Measurements from ENCODE around the gene SLC39A11. TPM values are rescaled to one million over a fixed set of nuclear protein-coding genes. Genes with fewer than 3 reads are reported as not detected.
A peak's percentile ranks its signal among the peaks of the same experiment; 100 is the strongest.
"Not testable (repeated sequence)": the region's sequence is repeated elsewhere in the genome, so short reads cannot be mapped to it uniquely, and the experiment has no call there.

The SLC39A11 gene
- total RNA-seq, 1 donor from 2014 or later: 13.2 TPM

DNA sequence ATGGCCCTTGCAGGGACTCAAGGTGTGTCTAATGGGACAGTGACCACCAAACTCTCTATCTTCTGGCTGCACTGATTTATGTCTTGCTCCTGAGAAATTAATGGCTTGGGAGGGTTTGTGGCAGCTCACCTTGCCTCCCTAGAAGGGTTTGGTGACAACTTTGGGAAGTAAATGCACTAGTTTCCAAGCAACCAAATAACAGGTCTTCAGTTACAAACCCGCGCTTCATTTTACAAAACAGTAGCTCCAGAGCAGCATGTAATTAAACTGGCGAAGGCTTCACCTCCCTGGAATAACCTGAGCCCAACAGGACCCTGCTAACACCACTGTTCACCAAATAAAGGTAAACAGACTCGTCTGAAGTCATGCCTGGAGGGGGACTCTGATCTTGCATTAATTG, 318.3 kb downstream of the SLC39A11 start:
- H3K27ac Mint-ChIP-seq (ENCODE audit: unreplicated experiment): no peak overlapping the region
- H3K4me3 Mint-ChIP-seq (ENCODE audit: unreplicated experiment): no peak overlapping the region
- no peaks in the 10 kb centered on the region for H3K9me3 Mint-ChIP-seq (ENCODE audit: unreplicated experiment)
- peaks cover 5% of the 10 kb centered on the region for H3K27me3 Mint-ChIP-seq (ENCODE audit: unreplicated experiment)
- no peak for DNase-seq (ENCODE audit: low spot score)
- TF ChIP-seq, protein P1, sequence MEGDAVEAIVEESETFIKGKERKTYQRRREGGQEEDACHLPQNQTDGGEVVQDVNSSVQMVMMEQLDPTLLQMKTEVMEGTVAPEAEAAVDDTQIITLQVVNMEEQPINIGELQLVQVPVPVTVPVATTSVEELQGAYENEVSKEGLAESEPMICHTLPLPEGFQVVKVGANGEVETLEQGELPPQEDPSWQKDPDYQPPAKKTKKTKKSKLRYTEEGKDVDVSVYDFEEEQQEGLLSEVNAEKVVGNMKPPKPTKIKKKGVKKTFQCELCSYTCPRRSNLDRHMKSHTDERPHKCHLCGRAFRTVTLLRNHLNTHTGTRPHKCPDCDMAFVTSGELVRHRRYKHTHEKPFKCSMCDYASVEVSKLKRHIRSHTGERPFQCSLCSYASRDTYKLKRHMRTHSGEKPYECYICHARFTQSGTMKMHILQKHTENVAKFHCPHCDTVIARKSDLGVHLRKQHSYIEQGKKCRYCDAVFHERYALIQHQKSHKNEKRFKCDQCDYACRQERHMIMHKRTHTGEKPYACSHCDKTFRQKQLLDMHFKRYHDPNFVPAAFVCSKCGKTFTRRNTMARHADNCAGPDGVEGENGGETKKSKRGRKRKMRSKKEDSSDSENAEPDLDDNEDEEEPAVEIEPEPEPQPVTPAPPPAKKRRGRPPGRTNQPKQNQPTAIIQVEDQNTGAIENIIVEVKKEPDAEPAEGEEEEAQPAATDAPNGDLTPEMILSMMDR (IDR thresholded peaks at IDR 0.05; ENCODE audit: unreplicated experiment): no peak
- H3K4me1 Mint-ChIP-seq (ENCODE audit: unreplicated experiment): no peaks in the 10 kb centered on the region
- H3K36me3 Mint-ChIP-seq (ENCODE audit: low read depth, unreplicated experiment): no peaks in the 10 kb centered on the region

DNA sequence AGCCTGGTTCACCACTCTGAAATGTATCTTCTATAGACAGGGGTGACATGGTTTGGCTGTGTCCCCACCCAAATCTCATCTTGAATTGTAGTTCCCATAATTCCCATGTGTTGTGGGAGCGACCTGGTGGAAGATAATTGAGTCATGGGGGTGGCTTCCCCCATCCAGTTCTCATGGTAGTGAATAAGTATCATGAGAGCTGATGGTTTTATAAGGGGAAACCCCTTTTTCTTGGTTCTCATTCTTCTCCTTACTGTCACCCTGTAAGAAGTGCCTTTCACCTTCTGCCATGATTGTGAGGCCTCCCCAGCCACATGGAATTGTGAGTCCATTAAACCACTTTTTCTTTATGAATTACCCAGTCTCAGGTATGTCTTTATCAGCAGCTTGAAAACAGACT, 319.3 kb downstream of the SLC39A11 start:
- not testable (repeated sequence) for H3K27me3 Mint-ChIP-seq (ENCODE audit: unreplicated experiment)

DNA sequence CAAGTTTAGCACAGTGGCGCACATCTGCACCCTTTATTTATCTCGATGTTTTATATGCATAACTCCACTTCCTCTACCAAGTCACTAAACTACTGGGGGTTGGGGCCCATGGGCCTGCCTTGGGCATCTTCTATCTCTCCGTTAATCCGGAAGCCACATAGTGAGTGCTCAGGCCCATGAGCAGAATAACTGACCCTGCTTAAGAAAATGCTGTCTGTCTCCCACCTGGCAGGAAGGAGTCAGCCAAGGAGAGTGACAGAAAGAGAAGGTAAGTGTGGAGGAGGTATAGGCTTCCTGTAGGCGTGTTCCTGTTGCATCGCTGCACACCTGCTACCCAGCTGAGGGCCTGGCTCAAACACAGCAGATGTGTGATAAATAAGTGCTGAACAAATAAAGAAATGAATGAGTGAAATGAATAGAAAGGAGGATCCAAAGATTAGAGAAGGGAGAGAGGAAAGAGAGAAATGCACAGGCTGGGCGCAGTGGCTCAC, 320.1 kb downstream of the SLC39A11 start:
- H3K27me3 Mint-ChIP-seq (ENCODE audit: unreplicated experiment): peaks cover 9% of the 10 kb centered on the region
- no peaks in the 10 kb centered on the region for H3K9me3 Mint-ChIP-seq (ENCODE audit: unreplicated experiment)
- H3K4me1 Mint-ChIP-seq (ENCODE audit: unreplicated experiment): no peaks in the 10 kb centered on the region
- no peak for DNase-seq (ENCODE audit: low spot score)
- H3K27ac Mint-ChIP-seq (ENCODE audit: unreplicated experiment): no peak overlapping the region
- no peaks in the 10 kb centered on the region for H3K36me3 Mint-ChIP-seq (ENCODE audit: low read depth, unreplicated experiment)
- TF ChIP-seq, protein P1 (IDR thresholded peaks at IDR 0.05; ENCODE audit: unreplicated experiment): no peak
- no peak overlapping the region for H3K4me3 Mint-ChIP-seq (ENCODE audit: unreplicated experiment)

More for the DNA sequence above, 319.3 kb downstream of the SLC39A11 start:
- H3K27ac Mint-ChIP-seq (ENCODE audit: unreplicated experiment); DNase-seq (ENCODE audit: low spot score); H3K4me1 Mint-ChIP-seq (ENCODE audit: unreplicated experiment); H3K36me3 Mint-ChIP-seq (ENCODE audit: low read depth, unreplicated experiment); H3K4me3 Mint-ChIP-seq (ENCODE audit: unreplicated experiment); H3K9me3 Mint-ChIP-seq (ENCODE audit: unreplicated experiment): not testable (repeated sequence)

DNA sequence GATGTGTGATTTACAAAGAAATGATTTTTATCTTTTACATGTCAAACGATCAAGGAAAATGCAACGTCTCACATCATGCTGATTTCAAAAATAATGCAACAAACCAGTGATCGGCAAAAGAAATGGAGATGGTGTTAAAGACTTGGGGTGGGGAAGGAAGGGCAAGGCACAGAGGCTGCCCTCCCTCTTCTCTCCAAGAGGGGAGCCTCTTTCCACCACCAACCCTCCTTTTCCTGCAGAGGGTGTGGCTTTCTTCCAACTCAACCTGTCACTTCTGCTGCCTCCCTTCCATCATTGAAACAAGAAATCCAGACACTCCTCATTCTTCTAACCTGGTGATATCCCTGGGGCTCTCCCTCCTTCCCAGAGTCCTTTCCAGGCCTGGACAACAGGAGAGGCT, 320.8 kb downstream of the SLC39A11 start:
- H3K4me3 Mint-ChIP-seq (ENCODE audit: unreplicated experiment): no peak overlapping the region
- H3K27ac Mint-ChIP-seq (ENCODE audit: unreplicated experiment): no peak overlapping the region
- H3K4me1 Mint-ChIP-seq (ENCODE audit: unreplicated experiment): no peaks in the 10 kb centered on the region
- TF ChIP-seq, protein P1 (IDR thresholded peaks at IDR 0.05; ENCODE audit: unreplicated experiment): no peak
- no peak for DNase-seq (ENCODE audit: low spot score)
- peaks cover 6% of the 10 kb centered on the region for H3K36me3 Mint-ChIP-seq (ENCODE audit: low read depth, unreplicated experiment)
- peaks cover 11% of the 10 kb centered on the region for H3K27me3 Mint-ChIP-seq (ENCODE audit: unreplicated experiment)
- no peaks in the 10 kb centered on the region for H3K9me3 Mint-ChIP-seq (ENCODE audit: unreplicated experiment)

DNA sequence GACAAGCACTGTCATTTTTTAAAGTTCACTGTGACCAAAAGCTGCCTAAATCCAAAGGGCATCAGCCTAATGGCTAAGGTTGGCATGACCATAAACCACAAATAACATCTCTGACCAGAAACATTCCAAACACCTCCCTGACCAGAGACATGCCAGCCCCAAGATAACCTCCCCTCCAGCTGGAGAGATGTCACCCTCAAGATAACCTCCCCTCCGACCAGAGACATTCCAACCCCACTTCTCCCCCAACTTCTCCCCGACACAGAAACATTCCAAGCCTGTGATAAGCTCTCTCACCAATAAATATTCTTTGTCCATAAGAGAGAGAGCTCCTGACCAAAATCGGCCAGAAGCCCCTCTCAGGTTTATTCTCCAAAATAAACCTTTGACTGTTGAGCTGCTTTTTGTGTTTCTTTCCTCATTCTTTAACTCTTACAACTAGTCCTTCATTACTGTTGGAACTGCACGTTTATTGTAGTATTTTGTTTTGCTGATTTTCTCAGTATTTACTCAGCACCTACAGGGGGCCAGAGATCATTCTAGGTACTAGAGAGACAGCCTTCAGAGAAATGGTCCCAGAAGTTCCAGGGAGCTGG, 325.6 kb downstream of the SLC39A11 start:
- peaks cover 9% of the 10 kb centered on the region for H3K27me3 Mint-ChIP-seq (ENCODE audit: unreplicated experiment)
- no peaks in the 10 kb centered on the region for H3K4me1 Mint-ChIP-seq (ENCODE audit: unreplicated experiment)
- TF ChIP-seq, protein P1 (IDR thresholded peaks at IDR 0.05; ENCODE audit: unreplicated experiment): no peak
- H3K36me3 Mint-ChIP-seq (ENCODE audit: low read depth, unreplicated experiment): peaks cover 7% of the 10 kb centered on the region
- H3K4me3 Mint-ChIP-seq (ENCODE audit: unreplicated experiment): peak overlapping the region; percentile 31
- DNase-seq (ENCODE audit: low spot score): no peak
- no peak overlapping the region for H3K27ac Mint-ChIP-seq (ENCODE audit: unreplicated experiment)
- H3K9me3 Mint-ChIP-seq (ENCODE audit: unreplicated experiment): no peaks in the 10 kb centered on the region
